GM19397 (cell line): Measurements from ENCODE around the gene DHRSX.
A peak's percentile ranks its signal among the peaks of the same experiment; 100 is the strongest.
"Not testable (repeated sequence)": the region's sequence is repeated elsewhere in the genome, so short reads cannot be mapped to it uniquely, and the experiment has no call there.

Source experiments
- ATAC-seq: cut with Tn5 transposase; IDR thresholded peaks from one replicate; pipeline ENCODE4 v1.9.1; 2021; ENCODE audit warnings: mild to moderate bottlenecking, moderate library complexity; ENCODE audit not compliant: unreplicated experiment

The DHRSX gene

DNA sequence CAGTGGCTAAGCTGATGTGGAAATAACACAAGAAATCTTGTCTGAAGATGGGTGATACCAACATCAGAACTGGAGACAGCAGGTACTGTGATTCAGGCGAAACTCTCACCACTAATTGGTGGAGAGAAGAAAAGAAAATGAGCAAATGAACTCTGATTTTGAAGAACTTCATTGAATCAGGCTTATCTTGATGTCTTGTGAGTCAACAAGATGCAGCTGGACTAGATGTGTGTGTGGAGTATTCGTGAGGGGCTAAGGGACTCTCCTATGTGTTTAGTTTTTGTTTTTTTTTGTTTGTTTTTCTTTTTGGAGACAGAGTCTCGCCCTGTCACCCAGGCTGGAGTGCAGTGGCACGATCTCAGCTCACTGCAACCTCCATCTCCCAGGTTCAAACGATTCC, 131.6 kb downstream of the DHRSX start:
- no peak for ATAC-seq

GRCh38 chrX:2360731-2361130, 140.0 kb downstream of the DHRSX start:
- ATAC-seq: no peak

GRCh38 chrX:2359522-2359921, 141.3 kb downstream of the DHRSX start:
- ATAC-seq: not testable (repeated sequence)

GRCh38 chrX:2351999-2352995, 148.5 kb downstream of the DHRSX start:
- no peak for ATAC-seq

DNA sequence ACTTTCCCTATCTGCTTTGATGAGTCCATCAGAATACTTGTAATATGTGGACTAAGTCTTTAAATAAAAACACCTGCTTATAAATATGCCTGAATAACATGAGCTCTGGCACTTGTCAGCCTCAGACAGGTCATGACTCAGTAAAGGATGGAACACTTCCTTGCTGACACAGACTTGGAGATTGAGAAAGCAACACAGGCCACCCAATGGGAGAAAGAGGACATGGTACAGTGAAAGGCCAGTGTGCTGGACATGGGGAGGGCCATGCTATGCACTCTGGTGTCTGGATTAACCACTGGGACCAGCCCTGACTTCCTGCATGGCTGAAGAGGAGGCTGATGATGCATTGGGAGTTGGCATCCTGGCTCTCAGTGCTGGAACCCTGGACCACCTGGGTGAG, 149.5 kb downstream of the DHRSX start:
- ATAC-seq: no peak

GRCh38 chrX:2350703-2351102, 150.1 kb downstream of the DHRSX start:
- not testable (repeated sequence) for ATAC-seq

DNA sequence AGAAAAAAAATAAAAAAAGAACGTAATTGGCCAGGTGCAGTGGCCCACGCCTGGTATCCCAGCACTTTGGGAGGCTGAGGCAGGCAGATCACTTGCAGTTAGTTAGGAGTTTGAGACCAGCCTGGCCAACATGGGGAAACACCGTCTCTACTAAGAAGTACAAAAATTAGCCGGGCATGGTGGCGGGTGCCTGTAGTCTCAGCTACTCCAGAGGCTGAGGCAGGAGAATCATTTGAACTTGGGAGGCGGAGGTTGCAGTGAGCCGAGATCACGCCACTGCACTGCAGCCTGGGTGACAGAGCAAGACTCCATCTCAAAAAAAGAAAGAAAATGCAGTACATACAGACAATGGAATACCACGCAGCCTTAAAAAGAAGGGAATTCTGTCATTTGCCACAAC, 150.7 kb downstream of the DHRSX start:
- not testable (repeated sequence) for ATAC-seq

DNA sequence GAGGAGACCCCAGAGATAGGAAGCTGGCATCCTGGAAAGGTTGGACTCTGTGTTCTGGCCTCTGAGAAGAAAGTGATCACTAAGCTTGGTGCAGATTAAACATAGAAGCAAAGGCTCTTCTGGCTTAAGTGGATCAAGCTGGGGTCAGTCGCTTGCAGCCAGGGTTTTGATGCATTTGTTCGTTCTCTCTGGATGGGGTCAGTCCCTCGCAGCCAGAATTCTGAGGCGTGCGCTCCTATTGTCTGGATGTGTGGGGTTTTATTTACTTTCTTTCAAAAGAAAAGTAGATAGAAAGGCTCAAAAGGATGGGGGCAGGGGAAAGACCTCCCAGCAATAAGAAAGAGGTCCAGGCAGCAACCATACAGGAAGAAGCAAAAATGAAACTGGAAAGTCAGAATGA, 152.6 kb downstream of the DHRSX start:
- no peak for ATAC-seq

DNA sequence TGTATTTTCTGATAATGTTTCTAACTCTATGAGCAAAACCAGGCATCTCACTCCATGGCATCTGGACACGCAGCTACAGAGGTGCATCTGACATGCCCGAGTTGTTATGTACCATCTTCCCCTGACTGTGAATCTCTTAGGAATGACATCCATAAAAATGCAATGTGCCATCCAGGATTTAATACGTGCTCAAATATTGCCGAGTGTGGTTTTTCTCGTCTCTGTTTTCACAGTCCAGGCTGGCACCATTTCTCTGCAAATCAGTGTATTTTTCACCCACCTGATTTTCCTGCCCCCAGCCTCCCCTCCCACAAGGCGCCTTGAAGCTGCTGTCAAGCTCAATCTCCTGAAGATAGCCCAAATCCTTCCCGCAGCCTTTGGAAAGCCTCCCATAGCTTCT, 154.6 kb downstream of the DHRSX start:
- no peak for ATAC-seq

DNA sequence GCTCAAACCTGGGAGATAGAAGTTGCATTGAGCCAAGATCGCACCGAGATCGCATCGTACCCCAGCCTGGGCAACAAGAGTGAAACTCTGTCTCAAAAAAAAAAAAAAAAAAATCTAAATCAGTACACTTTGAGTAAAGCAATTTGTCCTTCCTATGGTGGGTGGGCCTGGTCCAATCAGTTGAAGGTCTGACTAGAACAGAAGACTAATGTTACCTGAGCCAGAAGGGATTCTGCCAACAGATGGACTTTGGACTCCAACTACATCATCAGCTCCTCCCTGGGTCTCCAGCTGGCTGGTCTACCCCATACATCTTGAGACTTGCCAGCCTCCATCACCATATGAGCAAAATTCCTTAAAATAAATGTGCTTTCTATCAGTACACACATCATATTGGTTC, 155.2 kb downstream of the DHRSX start:
- no peak for ATAC-seq

GRCh38 chrX:2343413-2343812, 157.4 kb downstream of the DHRSX start:
- no peak for ATAC-seq

GRCh38 chrX:2342874-2343273, 157.9 kb downstream of the DHRSX start:
- no peak for ATAC-seq

GRCh38 chrX:2342281-2342688, 158.5 kb downstream of the DHRSX start:
- no peak for ATAC-seq

DNA sequence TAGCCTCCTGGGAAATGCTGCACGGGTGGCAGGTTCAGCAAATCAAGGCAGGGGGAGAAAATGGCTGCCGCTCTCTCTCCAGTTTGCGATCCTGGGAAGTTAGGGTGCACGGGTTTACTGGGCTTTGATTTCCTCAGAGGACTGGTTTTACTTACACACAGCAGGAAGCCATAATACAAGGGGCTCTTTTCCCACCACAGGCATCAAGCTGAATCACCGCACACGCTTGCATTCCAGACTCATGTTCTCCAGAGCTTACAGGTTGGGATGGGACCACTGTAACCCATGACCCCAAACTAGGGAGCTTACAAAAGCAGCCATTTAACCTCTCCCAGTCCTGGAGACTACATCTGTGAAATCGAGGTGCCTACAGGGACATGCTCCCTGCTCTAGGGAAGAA, 159.8 kb downstream of the DHRSX start:
- no peak for ATAC-seq

DNA sequence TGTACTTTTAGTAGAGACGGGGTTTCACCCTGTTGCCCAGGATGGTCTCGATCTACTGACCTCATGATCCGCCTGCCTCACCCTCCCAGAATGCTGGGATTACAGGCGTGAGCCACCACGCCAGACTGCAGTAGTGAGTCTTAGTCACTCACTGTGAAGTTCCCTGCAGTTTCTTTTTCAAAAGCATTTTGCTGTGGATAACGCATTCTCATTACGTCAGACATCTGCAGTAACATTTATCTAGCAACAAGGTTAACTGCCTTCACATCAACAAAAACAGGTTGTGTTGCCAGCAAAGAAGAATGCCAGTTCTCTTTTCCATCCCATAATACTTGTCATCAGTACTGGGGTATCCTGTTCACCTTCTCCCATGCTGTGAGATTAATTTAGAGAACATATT, 164.6 kb downstream of the DHRSX start:
- ATAC-seq: no peak

DNA sequence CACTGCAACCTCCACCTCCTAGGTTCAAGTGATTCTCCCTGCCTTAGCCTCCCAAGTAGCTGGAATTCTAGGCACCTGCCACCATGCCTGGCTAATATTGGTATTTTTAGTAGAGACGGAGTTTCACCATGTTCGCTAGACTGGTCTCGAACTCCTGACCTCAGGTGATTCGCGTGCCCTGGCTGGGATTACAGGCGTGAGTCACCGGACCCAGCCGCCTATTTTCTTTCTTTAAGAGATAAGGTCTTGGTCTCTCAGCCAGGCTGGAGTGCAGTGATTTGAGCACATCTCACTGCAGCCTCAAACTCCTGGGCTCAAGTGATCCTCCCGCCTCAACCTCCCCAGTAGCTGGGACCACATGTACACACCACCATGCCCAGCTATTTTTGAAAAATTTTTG, 166.5 kb downstream of the DHRSX start:
- no peak for ATAC-seq

GRCh38 chrX:2332252-2332651, 168.5 kb downstream of the DHRSX start:
- no peak for ATAC-seq

DNA sequence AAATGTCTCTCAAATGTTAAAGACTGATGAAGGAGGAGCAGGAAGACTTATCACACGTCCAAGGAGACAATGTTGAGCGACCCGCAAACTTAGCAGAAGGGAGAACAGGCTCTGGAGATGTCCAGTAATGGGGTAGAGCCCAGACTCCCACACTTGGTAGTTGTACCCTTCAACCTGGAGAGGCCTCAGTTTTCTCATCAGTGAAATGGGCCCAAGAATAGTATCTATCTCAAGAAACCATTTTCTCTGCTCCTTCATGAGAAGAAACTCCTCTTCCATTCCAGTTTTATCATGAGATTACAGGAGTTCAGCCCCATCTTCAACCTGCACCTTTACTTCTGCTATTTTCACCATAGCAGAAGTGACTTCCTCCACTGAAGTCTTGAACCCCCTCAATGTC, 169.9 kb downstream of the DHRSX start:
- no peak for ATAC-seq

DNA sequence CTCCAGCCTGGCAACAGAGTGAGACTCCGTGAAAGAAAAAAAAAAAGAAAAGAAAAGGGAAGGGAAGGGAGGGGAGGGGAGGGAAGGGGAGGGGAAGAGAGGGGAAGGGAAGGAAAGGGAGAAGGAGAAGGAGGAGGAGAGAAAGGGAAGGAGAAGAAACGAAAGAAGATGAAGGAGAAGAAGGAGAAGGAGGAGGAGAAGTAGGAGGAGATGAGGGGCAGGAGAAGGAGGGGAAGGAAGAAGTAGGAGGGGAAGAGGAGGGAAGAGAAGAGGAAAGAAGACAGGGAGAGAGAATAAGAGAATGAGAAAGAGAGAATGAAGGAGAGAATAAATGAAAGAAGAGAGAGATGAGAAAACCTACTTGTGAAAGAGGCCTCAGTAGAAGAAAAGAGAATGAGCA, 170.3 kb downstream of the DHRSX start:
- no peak for ATAC-seq

DNA sequence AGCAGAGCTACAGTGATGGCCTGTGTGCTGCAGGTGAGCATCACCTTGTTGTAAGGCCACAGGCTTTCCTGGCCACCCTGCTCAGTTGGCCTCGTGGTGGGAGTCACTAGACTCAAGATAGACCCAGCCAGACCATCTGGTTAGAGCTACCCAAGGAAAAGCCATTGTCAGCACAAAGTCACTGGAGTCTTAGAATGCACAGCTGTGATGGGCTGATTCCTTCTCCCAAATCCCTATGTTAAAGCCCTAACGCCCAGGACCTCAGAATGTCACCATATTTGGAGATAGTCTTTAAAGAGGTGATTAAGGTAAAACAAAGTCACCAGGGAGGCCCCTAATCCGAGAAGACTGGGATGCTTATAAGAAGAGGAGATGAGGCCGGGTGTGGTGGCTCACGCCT, 173.4 kb downstream of the DHRSX start:
- no peak for ATAC-seq

GRCh38 chrX:2325076-2325784, 175.5 kb downstream of the DHRSX start:
- ATAC-seq: peak; percentile 63

DNA sequence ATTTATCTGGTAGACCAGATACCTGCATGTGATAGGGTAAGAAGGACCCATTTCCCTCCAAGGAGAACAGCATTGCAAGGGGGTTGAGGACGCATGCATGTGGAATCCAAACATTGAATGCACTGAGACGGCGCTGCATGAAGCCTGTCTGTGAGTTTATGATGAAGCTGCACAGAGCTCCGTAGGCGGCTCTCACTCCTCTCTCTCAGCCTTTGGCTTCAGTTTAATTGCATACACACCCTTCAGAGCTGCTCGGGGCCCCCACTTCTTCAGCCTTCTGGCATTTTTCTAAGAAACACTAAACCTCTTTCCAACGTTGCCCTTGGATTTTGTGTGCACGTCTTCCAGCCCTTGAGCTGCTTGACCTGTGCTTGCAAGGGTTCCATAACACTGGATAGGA, 176.6 kb downstream of the DHRSX start:
- ATAC-seq: no peak
